SK-N-DZ (cell line): Measurements from ENCODE around the gene CSTA.
A peak's percentile ranks its signal among the peaks of the same experiment; 100 is the strongest.

Experiments used
- DNase-seq: peaks from one replicate; pipeline ENCODE4 v3.0.0-alpha.2; 2015; ENCODE audit warnings: low spot score

CSTA gene

GRCh38 chr3:122377975-122378374 is 52.9 kb downstream of the CSTA start:
- no peak for DNase-seq

- DNase-seq = peak; percentile 91
Observed at GRCh38 chr3:122382888-122383666, 58.0 kb downstream of the CSTA start, which contains the start of gene MIX23. Gene MIX23, minus strand, starts transcription at chr3:122383231. Its CDS starts 7 bp downstream, at chr3:122383224.

DNA sequence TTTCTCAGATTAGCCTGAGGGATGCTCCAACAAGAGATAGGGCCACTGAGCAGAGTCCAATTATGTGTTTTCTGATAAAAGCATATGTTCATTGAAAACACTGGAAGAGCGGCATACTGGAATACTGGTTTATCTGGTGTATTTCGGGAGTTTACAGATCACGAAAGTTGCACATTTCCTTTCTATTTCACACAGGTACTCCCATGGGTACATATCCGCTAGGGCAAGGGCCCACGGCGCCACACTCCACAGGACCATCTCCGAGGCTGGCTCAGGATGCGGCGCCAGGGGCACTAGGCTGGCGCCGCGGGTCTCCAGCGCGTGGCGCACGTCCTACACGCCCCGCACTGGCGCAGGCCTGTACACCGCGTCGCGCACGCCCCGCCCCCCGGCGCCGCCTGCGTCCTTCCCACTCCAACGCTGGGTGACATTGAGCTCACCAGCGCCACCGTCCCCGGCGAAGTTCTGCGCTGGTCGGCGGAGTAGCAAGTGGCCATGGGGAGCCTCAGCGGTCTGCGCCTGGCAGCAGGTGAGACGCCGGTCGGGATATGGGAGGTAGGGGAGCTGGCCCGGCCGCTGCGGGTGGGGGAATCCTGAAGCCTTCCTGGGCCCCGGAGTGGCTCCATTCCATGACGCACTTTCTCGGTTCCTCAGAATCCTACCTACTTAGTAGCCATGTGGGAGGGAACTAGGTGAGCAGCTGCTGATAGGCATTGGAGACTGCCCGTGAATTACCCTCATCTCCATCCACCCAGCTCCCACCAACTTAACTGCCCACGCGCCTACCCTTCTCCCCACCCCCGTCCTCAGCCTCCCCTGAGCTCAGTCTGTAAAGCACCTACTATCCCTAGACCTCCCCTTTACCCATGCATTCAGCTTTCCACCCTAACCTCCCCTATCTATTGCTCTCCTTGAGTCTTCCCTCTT is 59.0 kb downstream of the CSTA start, which contains the start of gene FAM162A:
TSS of gene FAM162A (plus strand) at position 412 of the 927 bp plus-strand sequence. CDS start at position 496, 84 bp downstream.
- peak; percentile 95 for DNase-seq

GRCh38 chr3:122387709-122388108 is 62.7 kb downstream of the CSTA start:
- no peak for DNase-seq

GRCh38 chr3:122389197-122389596 is 64.1 kb downstream of the CSTA start:
- no peak for DNase-seq

GRCh38 chr3:122389892-122390291 is 64.8 kb downstream of the CSTA start:
- DNase-seq = no peak

DNA sequence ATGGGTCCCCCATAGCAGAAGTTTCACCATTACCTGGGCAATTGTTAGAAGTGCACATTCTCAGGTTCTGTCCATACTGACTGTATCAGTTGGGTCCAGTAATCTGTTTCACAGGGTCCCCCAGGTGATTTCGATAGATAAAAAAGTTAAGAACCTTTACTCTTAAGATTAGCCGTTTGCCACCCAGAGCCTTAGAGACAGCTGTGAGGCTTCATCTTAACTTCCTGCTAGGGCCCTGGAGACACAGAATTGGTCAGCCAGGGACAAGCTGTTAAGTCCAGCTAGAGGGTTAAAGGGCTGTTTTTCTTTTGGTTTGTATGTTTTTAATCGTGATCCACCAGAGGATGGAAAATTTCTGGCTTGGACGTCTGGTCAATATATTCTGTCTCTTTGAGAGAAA is 65.6 kb downstream of the CSTA start:
- no peak for DNase-seq
